B cell (primary cell): ENCODE results near the gene SELENOV.

Experiments used
- EZH2 ChIP-seq: IDR thresholded peaks from 2 replicates; pipeline ENCODE4 v1.6.1; 2012; ENCODE audit warnings: borderline replicate concordance, low read depth, mild to moderate bottlenecking, moderate library complexity, low read length; ENCODE audit not compliant: insufficient read depth, poor library complexity, severe bottlenecking
- TF ChIP-seq, protein P1 (sequence below): fragments of 200-600 bp; IDR thresholded peaks from one replicate; pipeline ENCODE4 v1.8.0; 2022; ENCODE audit warnings: antibody characterized with exemption, mild to moderate bottlenecking

DNA sequence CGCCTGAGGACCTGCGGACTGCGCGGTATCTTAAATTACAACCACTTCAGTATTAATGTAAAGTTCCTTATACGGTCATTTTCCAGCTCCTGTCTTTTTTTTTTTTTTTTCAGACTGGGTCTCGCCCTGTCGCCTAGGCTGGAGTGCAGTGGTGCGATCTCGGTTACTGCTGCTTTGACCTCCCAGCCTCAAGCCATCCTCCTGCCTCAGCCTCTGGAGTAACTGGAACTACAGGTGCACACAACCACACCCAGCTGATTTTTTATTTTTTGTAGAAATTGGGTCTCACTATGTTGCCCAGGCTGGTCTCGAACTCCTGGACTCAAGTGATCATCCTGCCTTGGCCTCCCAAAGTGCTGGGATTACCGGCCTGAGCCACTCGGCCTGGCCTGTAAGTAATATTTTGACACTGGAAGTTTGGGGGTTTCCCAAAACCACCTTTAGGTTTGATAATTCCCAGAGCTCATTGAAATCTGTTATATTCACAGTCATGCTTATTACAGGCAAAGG, 18.1 kb downstream of the SELENOV start:
- TF ChIP-seq, protein P1, sequence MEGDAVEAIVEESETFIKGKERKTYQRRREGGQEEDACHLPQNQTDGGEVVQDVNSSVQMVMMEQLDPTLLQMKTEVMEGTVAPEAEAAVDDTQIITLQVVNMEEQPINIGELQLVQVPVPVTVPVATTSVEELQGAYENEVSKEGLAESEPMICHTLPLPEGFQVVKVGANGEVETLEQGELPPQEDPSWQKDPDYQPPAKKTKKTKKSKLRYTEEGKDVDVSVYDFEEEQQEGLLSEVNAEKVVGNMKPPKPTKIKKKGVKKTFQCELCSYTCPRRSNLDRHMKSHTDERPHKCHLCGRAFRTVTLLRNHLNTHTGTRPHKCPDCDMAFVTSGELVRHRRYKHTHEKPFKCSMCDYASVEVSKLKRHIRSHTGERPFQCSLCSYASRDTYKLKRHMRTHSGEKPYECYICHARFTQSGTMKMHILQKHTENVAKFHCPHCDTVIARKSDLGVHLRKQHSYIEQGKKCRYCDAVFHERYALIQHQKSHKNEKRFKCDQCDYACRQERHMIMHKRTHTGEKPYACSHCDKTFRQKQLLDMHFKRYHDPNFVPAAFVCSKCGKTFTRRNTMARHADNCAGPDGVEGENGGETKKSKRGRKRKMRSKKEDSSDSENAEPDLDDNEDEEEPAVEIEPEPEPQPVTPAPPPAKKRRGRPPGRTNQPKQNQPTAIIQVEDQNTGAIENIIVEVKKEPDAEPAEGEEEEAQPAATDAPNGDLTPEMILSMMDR: peak; percentile 53
- TF ChIP-seq EZH2: no peak
